Measurements from ENCODE around the gene LHX2.

LHX2 gene

DNA sequence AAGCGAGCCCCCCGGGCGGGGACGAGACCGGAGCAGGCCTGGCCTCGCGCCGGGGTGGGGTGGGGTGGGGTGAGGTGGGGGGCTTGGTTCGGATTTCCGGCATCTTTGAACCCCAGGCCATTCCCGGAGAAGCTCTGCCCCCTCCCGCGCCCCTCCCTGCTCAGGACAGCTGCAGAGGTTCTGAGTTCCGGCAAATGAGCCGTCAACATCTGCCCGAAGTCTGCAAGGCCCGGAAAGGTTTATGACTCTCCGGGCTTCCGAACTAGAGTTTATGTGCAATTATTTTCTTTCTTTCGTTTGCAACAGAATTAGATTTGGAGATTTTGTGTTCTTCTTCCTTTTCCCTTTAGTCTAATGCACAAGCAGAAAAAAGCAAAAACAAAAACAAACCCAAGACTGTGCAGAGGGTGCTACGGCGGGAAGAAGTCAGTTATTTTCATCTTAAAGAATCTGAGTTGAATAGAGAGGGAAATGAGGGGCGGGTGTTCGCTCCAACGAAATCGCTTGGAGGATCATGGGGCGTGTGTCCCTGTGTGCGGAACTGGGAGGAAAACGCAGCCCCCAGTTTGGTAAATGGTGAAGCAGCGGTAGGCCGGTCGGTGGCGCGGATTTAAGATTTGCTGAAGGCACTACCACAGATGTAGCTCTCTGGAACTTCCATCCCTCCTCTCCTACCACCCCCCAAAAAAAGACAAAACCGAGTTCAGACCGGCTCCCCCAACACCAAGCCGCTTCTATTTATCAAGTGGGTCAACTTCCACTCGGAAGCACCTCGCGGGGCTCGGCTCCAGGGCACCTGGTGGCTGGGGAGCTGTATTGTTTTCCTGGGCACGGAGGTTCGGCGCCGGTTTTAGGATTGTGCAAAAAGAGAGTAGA is 4.8 kb downstream of the LHX2 start:
- no peak for TF ChIP-seq TEAD4 (IDR thresholded peaks at IDR 0.05)
- no peak for TF ChIP-seq NFIC (IDR thresholded peaks at IDR 0.05)
- no peak for TF ChIP-seq CREB1 (IDR thresholded peaks at IDR 0.05; ENCODE audit: low read depth)
- no peak for TF ChIP-seq YY1 (IDR thresholded peaks at IDR 0.05; ENCODE audit: low read depth)
- TF ChIP-seq EP300 (IDR thresholded peaks at IDR 0.05; ENCODE audit: borderline replicate concordance) = no peak
- no peak for TF ChIP-seq CEBPB (IDR thresholded peaks at IDR 0.05)
- no peak for TF ChIP-seq REST (IDR thresholded peaks at IDR 0.05; ENCODE audit: low read depth)
- no peak for TF ChIP-seq ZBTB7A (IDR thresholded peaks at IDR 0.05; ENCODE audit: low read depth)
- TF ChIP-seq, protein P1, sequence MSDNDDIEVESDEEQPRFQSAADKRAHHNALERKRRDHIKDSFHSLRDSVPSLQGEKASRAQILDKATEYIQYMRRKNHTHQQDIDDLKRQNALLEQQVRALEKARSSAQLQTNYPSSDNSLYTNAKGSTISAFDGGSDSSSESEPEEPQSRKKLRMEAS (IDR thresholded peaks at IDR 0.05) = no peak
- no peak for TF ChIP-seq TCF12 (IDR thresholded peaks at IDR 0.05; ENCODE audit: low read depth)
- TF ChIP-seq RAD21 (IDR thresholded peaks at IDR 0.05; ENCODE audit: low read depth) = no peak
- TF ChIP-seq EGR1 (IDR thresholded peaks at IDR 0.05) = no peak
- TF ChIP-seq, protein P2, sequence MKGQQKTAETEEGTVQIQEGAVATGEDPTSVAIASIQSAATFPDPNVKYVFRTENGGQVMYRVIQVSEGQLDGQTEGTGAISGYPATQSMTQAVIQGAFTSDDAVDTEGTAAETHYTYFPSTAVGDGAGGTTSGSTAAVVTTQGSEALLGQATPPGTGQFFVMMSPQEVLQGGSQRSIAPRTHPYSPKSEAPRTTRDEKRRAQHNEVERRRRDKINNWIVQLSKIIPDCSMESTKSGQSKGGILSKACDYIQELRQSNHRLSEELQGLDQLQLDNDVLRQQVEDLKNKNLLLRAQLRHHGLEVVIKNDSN (IDR thresholded peaks at IDR 0.05) = no peak
- TF ChIP-seq FOXM1 (IDR thresholded peaks at IDR 0.05; ENCODE audit: borderline replicate concordance, low read depth) = no peak
- TF ChIP-seq TAF1 (IDR thresholded peaks at IDR 0.05; ENCODE audit: low read depth) = no peak

DNA sequence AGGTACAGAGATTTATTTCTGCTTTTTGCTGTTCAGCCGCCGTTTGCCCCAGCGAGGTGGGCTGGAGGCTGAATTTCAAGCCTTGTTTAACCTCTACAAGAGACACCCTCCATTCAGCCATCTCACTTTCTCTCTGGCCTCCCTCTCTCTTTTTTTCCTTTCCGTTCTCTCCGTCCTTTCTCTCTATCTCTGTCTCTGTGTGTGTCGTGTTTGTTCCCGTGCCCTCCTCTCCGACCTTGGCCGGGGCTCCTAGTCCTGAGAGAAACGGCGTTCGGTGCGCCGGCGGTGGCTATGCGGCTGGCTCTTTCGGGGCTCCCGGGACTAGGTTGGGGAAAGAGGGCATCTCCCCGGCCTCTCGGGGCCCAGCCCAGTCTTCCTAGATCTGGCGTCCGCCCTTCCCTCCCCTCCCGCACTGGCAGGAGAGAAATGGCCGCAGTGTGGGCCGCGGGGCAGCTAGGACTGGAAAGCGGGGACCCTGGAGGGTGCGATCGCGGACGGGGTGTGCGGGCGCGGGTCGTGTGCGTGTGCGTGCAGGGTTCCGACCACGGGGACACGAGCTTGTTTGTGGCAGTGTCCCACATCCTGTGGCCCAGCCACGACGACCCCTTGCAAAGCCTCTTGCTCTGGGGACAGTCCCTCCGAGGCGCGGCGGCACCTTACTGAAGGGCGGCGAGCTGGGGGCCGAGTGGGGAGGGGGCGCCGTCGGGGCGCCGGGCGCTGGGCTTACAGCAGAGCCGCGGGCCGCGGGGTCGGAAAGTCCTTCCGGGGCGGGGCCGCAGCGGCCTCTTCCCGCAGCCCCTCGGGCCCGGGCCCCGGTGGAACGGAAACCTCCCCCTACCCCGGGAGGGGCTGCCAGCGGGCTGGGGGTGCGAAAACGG is 5.7 kb downstream of the LHX2 start:
- TF ChIP-seq ZBTB7A (IDR thresholded peaks at IDR 0.05; ENCODE audit: low read depth) (0 out of 2 replicates have a peak, but pooled peaks have one; percentile 4), CEBPB (IDR thresholded peaks at IDR 0.05) (no peak)

- no peak for TF ChIP-seq CREB1 (IDR thresholded peaks at IDR 0.05; ENCODE audit: low read depth)
Measured at GRCh38 chr9:124017929-124018729, 6.6 kb downstream of the LHX2 start.

DNA sequence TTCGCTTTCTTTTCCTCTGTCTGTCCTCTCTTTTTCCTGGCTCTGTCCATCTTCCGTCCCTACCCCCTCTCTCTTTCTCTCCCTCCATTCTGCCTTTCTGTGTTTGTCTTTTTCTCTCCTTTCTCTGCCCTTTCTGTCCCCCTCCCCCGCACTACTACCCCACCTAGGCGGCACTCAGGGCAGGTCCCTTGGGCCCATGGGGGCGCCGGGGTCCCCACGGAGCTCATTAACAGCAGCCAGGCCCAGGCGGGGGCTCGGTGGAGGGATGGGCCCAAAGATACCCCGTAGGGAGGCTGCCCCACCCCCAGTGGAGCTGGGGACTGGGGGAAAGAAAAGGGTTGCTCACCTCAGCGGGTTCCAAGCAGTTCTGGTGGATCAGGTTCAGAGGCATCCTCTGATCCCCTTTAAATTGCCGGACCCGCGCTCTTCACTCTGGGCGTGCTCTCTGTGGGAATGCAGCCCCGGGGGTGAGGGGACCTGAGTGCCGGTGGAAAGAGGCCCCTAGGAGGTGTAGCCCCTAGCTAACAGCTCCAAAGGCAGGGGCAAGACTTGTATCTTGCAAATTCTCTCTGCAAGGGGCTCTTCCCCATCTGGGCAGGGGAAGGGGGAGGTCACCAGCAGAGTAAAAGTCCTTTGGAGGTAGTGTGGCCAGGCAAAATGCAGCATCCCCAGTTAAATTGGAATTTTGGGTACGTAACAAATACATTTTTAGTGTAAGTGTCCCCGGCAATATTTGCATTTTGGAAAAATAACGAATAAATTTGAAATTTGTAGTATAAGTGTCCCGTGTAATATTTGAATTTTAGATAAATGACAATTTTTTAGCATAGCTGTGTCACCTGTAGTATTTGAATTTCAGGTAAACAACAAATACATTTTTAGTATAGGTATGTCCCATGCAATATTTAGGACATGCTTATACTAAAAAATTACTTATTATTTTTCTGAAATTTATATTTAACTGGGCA is 7.4 kb downstream of the LHX2 start:
- no peak for TF ChIP-seq TEAD4 (IDR thresholded peaks at IDR 0.05)
- TF ChIP-seq RAD21 (IDR thresholded peaks at IDR 0.05; ENCODE audit: low read depth) = no peak
- no peak for TF ChIP-seq EGR1 (IDR thresholded peaks at IDR 0.05)
- TF ChIP-seq, protein P1 (IDR thresholded peaks at IDR 0.05) = no peak
- no peak for TF ChIP-seq CEBPB (IDR thresholded peaks at IDR 0.05)
- no peak for TF ChIP-seq EP300 (IDR thresholded peaks at IDR 0.05; ENCODE audit: borderline replicate concordance)
- no peak for TF ChIP-seq TCF12 (IDR thresholded peaks at IDR 0.05; ENCODE audit: low read depth)
- TF ChIP-seq TAF1 (IDR thresholded peaks at IDR 0.05; ENCODE audit: low read depth) = no peak
- TF ChIP-seq FOXM1 (IDR thresholded peaks at IDR 0.05; ENCODE audit: borderline replicate concordance, low read depth) = no peak
- TF ChIP-seq ZBTB7A (IDR thresholded peaks at IDR 0.05; ENCODE audit: low read depth) = no peak
- TF ChIP-seq, protein P2 (IDR thresholded peaks at IDR 0.05) = no peak
- TF ChIP-seq CREB1 (IDR thresholded peaks at IDR 0.05; ENCODE audit: low read depth) = no peak
- TF ChIP-seq NFIC (IDR thresholded peaks at IDR 0.05) = no peak
- no peak for TF ChIP-seq REST (IDR thresholded peaks at IDR 0.05; ENCODE audit: low read depth)
